ENCODE results near the gene NLGN4X.

DNA sequence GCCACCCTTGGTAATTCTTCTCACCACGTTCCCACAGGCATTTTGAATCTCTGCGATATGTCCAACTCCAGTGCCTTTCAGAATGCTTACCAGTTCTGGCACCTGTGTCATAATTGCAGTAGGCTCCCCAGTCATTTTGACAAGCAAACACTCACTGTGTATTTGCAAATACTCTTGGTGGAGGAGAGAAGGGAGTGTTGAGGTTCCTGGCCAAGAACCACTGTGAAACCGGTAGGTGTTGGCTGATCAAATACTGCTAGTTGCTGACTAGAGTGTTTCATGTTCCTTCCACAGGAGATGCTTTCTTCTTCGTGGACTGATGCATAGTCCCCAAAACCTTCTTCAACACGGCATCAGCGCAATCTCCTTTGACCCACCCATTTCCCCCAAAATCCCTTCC, 16.0 kb upstream of the NLGN4X start:
- TF ChIP-seq BHLHE40 (IDR thresholded peaks at IDR 0.05; ENCODE audit: borderline replicate concordance) (no peak), FOXA1 (IDR thresholded peaks at IDR 0.05) (no peak), FOXM1 (IDR thresholded peaks at IDR 0.05; ENCODE audit: borderline replicate concordance) (no peak), HDGF (IDR thresholded peaks at IDR 0.05; ENCODE audit: borderline replicate concordance) (no peak), FOXK2 (IDR thresholded peaks at IDR 0.05) (no peak), ZNF384 (IDR thresholded peaks at IDR 0.05) (no peak), ELF4 (IDR thresholded peaks at IDR 0.05) (no peak), SP1 (IDR thresholded peaks at IDR 0.05) (no peak), TARDBP (IDR thresholded peaks at IDR 0.05) (no peak)
